Measurements from ENCODE around the gene PGR.

The PGR gene

GRCh38 chr11:101049813-101050212 is 79.8 kb downstream of the PGR start:
- no peak overlapping the region for H3K4me3 ChIP-seq (ENCODE audit: low read length)
- no peaks in the 10 kb centered on the region for H3K36me3 ChIP-seq (ENCODE audit: insufficient read depth, low read length)
- H3K4me1 ChIP-seq (ENCODE audit: insufficient read depth, low read length): no peaks in the 10 kb centered on the region
- no peak overlapping the region for H2AFZ ChIP-seq (ENCODE audit: low read depth, low read length)
- no peaks in the 10 kb centered on the region for H3K27me3 ChIP-seq (ENCODE audit: insufficient read depth, low read length)
- H3K9me3 ChIP-seq (ENCODE audit: low read length): no peaks in the 10 kb centered on the region

GRCh38 chr11:101049123-101049522 is 80.5 kb downstream of the PGR start:
- no peaks in the 10 kb centered on the region for H3K36me3 ChIP-seq (ENCODE audit: insufficient read depth, low read length)
- no peak overlapping the region for H3K4me3 ChIP-seq (ENCODE audit: low read length)
- no peaks in the 10 kb centered on the region for H3K9me3 ChIP-seq (ENCODE audit: low read length)
- H3K27me3 ChIP-seq (ENCODE audit: insufficient read depth, low read length): no peaks in the 10 kb centered on the region
- H3K4me1 ChIP-seq (ENCODE audit: insufficient read depth, low read length): no peaks in the 10 kb centered on the region
- no peak overlapping the region for H2AFZ ChIP-seq (ENCODE audit: low read depth, low read length)

GRCh38 chr11:101048479-101048878 is 81.1 kb downstream of the PGR start:
- Histone ChIP-seq H3K4me3 (ENCODE audit: low read length) (no peak overlapping the region), H3K9me3 (ENCODE audit: low read length) (no peaks in the 10 kb centered on the region), H3K36me3 (ENCODE audit: insufficient read depth, low read length) (no peaks in the 10 kb centered on the region), H3K27me3 (ENCODE audit: insufficient read depth, low read length) (no peaks in the 10 kb centered on the region), H2AFZ (ENCODE audit: low read depth, low read length) (no peak overlapping the region), H3K4me1 (ENCODE audit: insufficient read depth, low read length) (no peaks in the 10 kb centered on the region)

- Histone ChIP-seq H2AFZ (ENCODE audit: low read depth, low read length) (no peak overlapping the region), H3K27me3 (ENCODE audit: insufficient read depth, low read length) (no peaks in the 10 kb centered on the region), H3K4me3 (ENCODE audit: low read length) (no peak overlapping the region), H3K9me3 (ENCODE audit: low read length) (no peaks in the 10 kb centered on the region), H3K4me1 (ENCODE audit: insufficient read depth, low read length) (no peaks in the 10 kb centered on the region), H3K36me3 (ENCODE audit: insufficient read depth, low read length) (no peaks in the 10 kb centered on the region)
Measured at GRCh38 chr11:101046947-101047346, 82.7 kb downstream of the PGR start.

- no peaks in the 10 kb centered on the region for H3K9me3 ChIP-seq (ENCODE audit: low read length)
- no peaks in the 10 kb centered on the region for H3K36me3 ChIP-seq (ENCODE audit: insufficient read depth, low read length)
- no peaks in the 10 kb centered on the region for H3K4me1 ChIP-seq (ENCODE audit: insufficient read depth, low read length)
- no peak overlapping the region for H2AFZ ChIP-seq (ENCODE audit: low read depth, low read length)
- no peaks in the 10 kb centered on the region for H3K27me3 ChIP-seq (ENCODE audit: insufficient read depth, low read length)
- H3K4me3 ChIP-seq (ENCODE audit: low read length): no peak overlapping the region
Measured at GRCh38 chr11:101045415-101045814, 84.2 kb downstream of the PGR start.

GRCh38 chr11:101043940-101044339 is 85.7 kb downstream of the PGR start:
- H3K27me3 ChIP-seq (ENCODE audit: insufficient read depth, low read length): no peaks in the 10 kb centered on the region

GRCh38 chr11:101035872-101036271 is 93.7 kb downstream of the PGR start:
- H3K4me1 ChIP-seq (ENCODE audit: insufficient read depth, low read length): no peaks in the 10 kb centered on the region
- no peaks in the 10 kb centered on the region for H3K9me3 ChIP-seq (ENCODE audit: low read length)
- no peak overlapping the region for H2AFZ ChIP-seq (ENCODE audit: low read depth, low read length)
- H3K27me3 ChIP-seq (ENCODE audit: insufficient read depth, low read length): no peaks in the 10 kb centered on the region
- H3K4me3 ChIP-seq (ENCODE audit: low read length): no peak overlapping the region
- H3K36me3 ChIP-seq (ENCODE audit: insufficient read depth, low read length): no peaks in the 10 kb centered on the region

More at GRCh38 chr11:101043940-101044339, 85.7 kb downstream of the PGR start:
- Histone ChIP-seq H2AFZ (ENCODE audit: low read depth, low read length) (no peak overlapping the region), H3K4me3 (ENCODE audit: low read length) (no peak overlapping the region), H3K9me3 (ENCODE audit: low read length) (no peaks in the 10 kb centered on the region), H3K4me1 (ENCODE audit: insufficient read depth, low read length) (no peaks in the 10 kb centered on the region), H3K36me3 (ENCODE audit: insufficient read depth, low read length) (no peaks in the 10 kb centered on the region)

GRCh38 chr11:101034076-101034475 is 95.5 kb downstream of the PGR start:
- Histone ChIP-seq H2AFZ (ENCODE audit: low read depth, low read length) (peak overlapping the region; percentile 65), H3K27me3 (ENCODE audit: insufficient read depth, low read length) (no peaks in the 10 kb centered on the region), H3K4me3 (ENCODE audit: low read length) (no peak overlapping the region), H3K9me3 (ENCODE audit: low read length) (no peaks in the 10 kb centered on the region), H3K36me3 (ENCODE audit: insufficient read depth, low read length) (no peaks in the 10 kb centered on the region), H3K4me1 (ENCODE audit: insufficient read depth, low read length) (no peaks in the 10 kb centered on the region)

- Histone ChIP-seq H3K36me3 (ENCODE audit: insufficient read depth, low read length) (no peaks in the 10 kb centered on the region), H3K9me3 (ENCODE audit: low read length) (no peaks in the 10 kb centered on the region), H3K4me1 (ENCODE audit: insufficient read depth, low read length) (no peaks in the 10 kb centered on the region), H3K4me3 (ENCODE audit: low read length) (no peak overlapping the region), H2AFZ (ENCODE audit: low read depth, low read length) (no peak overlapping the region), H3K27me3 (ENCODE audit: insufficient read depth, low read length) (no peaks in the 10 kb centered on the region)
Measured at GRCh38 chr11:101032991-101033390, 96.6 kb downstream of the PGR start.

GRCh38 chr11:101031713-101032112 is 97.9 kb downstream of the PGR start:
- Histone ChIP-seq H2AFZ (ENCODE audit: low read depth, low read length) (no peak overlapping the region), H3K9me3 (ENCODE audit: low read length) (no peaks in the 10 kb centered on the region), H3K27me3 (ENCODE audit: insufficient read depth, low read length) (no peaks in the 10 kb centered on the region), H3K4me3 (ENCODE audit: low read length) (no peak overlapping the region), H3K4me1 (ENCODE audit: insufficient read depth, low read length) (no peaks in the 10 kb centered on the region), H3K36me3 (ENCODE audit: insufficient read depth, low read length) (no peaks in the 10 kb centered on the region)

- Histone ChIP-seq H3K36me3 (ENCODE audit: insufficient read depth, low read length) (no peaks in the 10 kb centered on the region), H3K4me1 (ENCODE audit: insufficient read depth, low read length) (no peaks in the 10 kb centered on the region), H2AFZ (ENCODE audit: low read depth, low read length) (no peak overlapping the region), H3K9me3 (ENCODE audit: low read length) (no peaks in the 10 kb centered on the region), H3K27me3 (ENCODE audit: insufficient read depth, low read length) (no peaks in the 10 kb centered on the region), H3K4me3 (ENCODE audit: low read length) (no peak overlapping the region)
Measured at GRCh38 chr11:101030692-101031091, 98.9 kb downstream of the PGR start.

- Histone ChIP-seq H3K9me3 (ENCODE audit: low read length) (no peaks in the 10 kb centered on the region), H3K4me1 (ENCODE audit: insufficient read depth, low read length) (no peaks in the 10 kb centered on the region), H2AFZ (ENCODE audit: low read depth, low read length) (no peak overlapping the region), H3K36me3 (ENCODE audit: insufficient read depth, low read length) (no peaks in the 10 kb centered on the region), H3K27me3 (ENCODE audit: insufficient read depth, low read length) (no peaks in the 10 kb centered on the region), H3K4me3 (ENCODE audit: low read length) (no peak overlapping the region)
Measured at GRCh38 chr11:101030015-101030414, 99.6 kb downstream of the PGR start.

GRCh38 chr11:101028644-101029043 is 101.0 kb downstream of the PGR start:
- H3K4me1 ChIP-seq (ENCODE audit: insufficient read depth, low read length): no peaks in the 10 kb centered on the region
- no peak overlapping the region for H2AFZ ChIP-seq (ENCODE audit: low read depth, low read length)
- H3K9me3 ChIP-seq (ENCODE audit: low read length): no peaks in the 10 kb centered on the region
- no peaks in the 10 kb centered on the region for H3K36me3 ChIP-seq (ENCODE audit: insufficient read depth, low read length)
- no peak overlapping the region for H3K4me3 ChIP-seq (ENCODE audit: low read length)
- H3K27me3 ChIP-seq (ENCODE audit: insufficient read depth, low read length): no peaks in the 10 kb centered on the region

GRCh38 chr11:101022256-101022655 is 107.4 kb downstream of the PGR start:
- Histone ChIP-seq H2AFZ (ENCODE audit: low read depth, low read length) (no peak overlapping the region), H3K36me3 (ENCODE audit: insufficient read depth, low read length) (no peaks in the 10 kb centered on the region), H3K4me3 (ENCODE audit: low read length) (no peak overlapping the region), H3K27me3 (ENCODE audit: insufficient read depth, low read length) (no peaks in the 10 kb centered on the region), H3K4me1 (ENCODE audit: insufficient read depth, low read length) (no peaks in the 10 kb centered on the region), H3K9me3 (ENCODE audit: low read length) (no peaks in the 10 kb centered on the region)

Measured in neuron (in vitro differentiated cells).